HCT116 (cell line): ENCODE data around the gene EFCAB5. TPM values are rescaled to one million over a fixed set of nuclear protein-coding genes. Genes with fewer than 3 reads are reported as not detected.
A peak's percentile ranks its signal among the peaks of the same experiment; 100 is the strongest.

ENCODE experiments used
- ATAC-seq: fragments of 200-7000 bp; cut with Tn5 transposase; 2 replicates; pipeline ENCODE4 v1.9.1; 2020; ENCODE audit warnings: mild to moderate bottlenecking, moderate library complexity
- BruUV-seq: library from RNA; stranded (reverse); fragments of 400-500 nt; replicated peaks from 2 replicates; lab custom pipeline; 2021; lab: Mats Ljungman, UMichigan
- CTCF ChIA-PET: fragments of 300-600 bp; sonication (Branson Sonifier 250); formaldehyde crosslinking; loops from one replicate; lab custom pipeline; 2021; ENCODE audit warnings: antibody characterized with exemption; lab: Charles Lee
- POLR2A ChIA-PET: fragments of 300-600, 350-600 bp; sonication (Branson Sonifier 250); formaldehyde crosslinking; loops from one replicate; lab custom pipeline; 2021; ENCODE audit warnings: antibody characterized with exemption; lab: Charles Lee
- RAD21 ChIA-PET, 2 experiments: fragments of 300-600 bp; sonication (Branson Sonifier 250); formaldehyde crosslinking; loops; one replicate each; lab custom pipeline; 2023; ENCODE audit warnings: low total read pairs in 2 of 2; ENCODE audit not compliant: uncharacterized antibody in 2 of 2, unreplicated experiment in 2 of 2, low non-redundant PET in 1 of 2; lab: Charles Lee
- DNase-seq: peaks from one replicate; pipeline ENCODE4 v3.0.0-alpha.2; 2010; ENCODE audit warnings: low read depth, low spot score
- H2AFZ ChIP-seq: fragments of 200-600 bp; shearing (Covaris generic), sonication (generic); 2 replicates; pipeline ENCODE4 v1.6.1; 2017; ENCODE audit warnings: low read depth, mixed run types, mixed read lengths, antibody characterized with exemption, low read length; ENCODE audit not compliant: poor library complexity, severe bottlenecking
- H3K27ac ChIP-seq: 2 replicates; pipeline ENCODE4 v1.5.1; 2012; ENCODE audit warnings: low read depth, low read length
- H3K27me3 ChIP-seq: fragments of 200-600 bp; sonication (generic); 2 replicates; pipeline ENCODE4 v1.6.1; 2016; ENCODE audit warnings: mixed run types, low read length, mixed read lengths; ENCODE audit not compliant: insufficient read depth
- H3K36me3 ChIP-seq, 2 experiments: fragments of 200-500 bp in 1 of 2; fragments of 200-600 bp in 1 of 2; sonication (Bioruptor generic) in 1 of 2; sonication (generic) in 1 of 2; 2 replicates each; pipeline versions ENCODE4 v1.5.1 to v1.6.1; 2014 to 2016; ENCODE audit warnings: low read length in 2 of 2, inconsistent platforms in 1 of 2, mixed read lengths in 1 of 2, mixed run types in 1 of 2; ENCODE audit not compliant: insufficient read depth in 2 of 2, control insufficient read depth in 1 of 2
- H3K4me1 ChIP-seq, 2 experiments: fragments of 200-600 bp in 1 of 2; sonication (generic) in 1 of 2; 2 replicates each; pipeline versions ENCODE4 v1.5.1 to v1.6.1; 2012 to 2017; ENCODE audit warnings: low read length in 2 of 2, inconsistent platforms in 1 of 2, mild to moderate bottlenecking in 1 of 2, mixed read lengths in 1 of 2, mixed run types in 1 of 2, moderate library complexity in 1 of 2; ENCODE audit not compliant: insufficient read depth in 2 of 2, control insufficient read depth in 1 of 2
- H3K4me2 ChIP-seq: fragments of 200-600 bp; sonication (generic); 2 replicates; pipeline ENCODE4 v1.6.1; 2017; ENCODE audit warnings: mixed run types, low read length, mixed read lengths
- H3K4me3 ChIP-seq, 2 experiments: fragments of 200-600 bp in 1 of 2; sonication (generic) in 1 of 2; replicated peaks in 1 of 2; 2 replicates each; pipeline ENCODE4 v1.5.1; 2011 to 2016; ENCODE audit warnings: low read length in 2 of 2, control low read depth in 1 of 2, low read depth in 1 of 2, mild to moderate bottlenecking in 1 of 2, mixed read lengths in 1 of 2, mixed run types in 1 of 2
- H3K79me2 ChIP-seq: fragments of 200-600 bp; sonication (generic); 2 replicates; pipeline ENCODE4 v1.6.1; 2017; ENCODE audit warnings: mild to moderate bottlenecking, mixed run types, low read length, moderate library complexity, mixed read lengths; ENCODE audit not compliant: insufficient read depth
- H3K9ac ChIP-seq: fragments of 200-600 bp; sonication (generic); 2 replicates; pipeline ENCODE4 v1.6.1; 2016; ENCODE audit warnings: low read length, mixed read lengths
- H3K9me2 ChIP-seq: fragments of 200-600 bp; sonication (generic), shearing (Covaris generic); 2 replicates; pipeline ENCODE4 v1.6.1; 2017; ENCODE audit warnings: mixed run types, mild to moderate bottlenecking, moderate library complexity; ENCODE audit not compliant: insufficient read depth
- H3K9me3 ChIP-seq, 2 experiments: fragments of 200-500 bp in 1 of 2; fragments of 200-600 bp in 1 of 2; sonication (Bioruptor generic) in 1 of 2; sonication (generic) in 1 of 2; 2 replicates each; pipeline ENCODE4 v1.6.1; 2014 to 2017; ENCODE audit warnings: low read length in 2 of 2, mixed read lengths in 2 of 2, inconsistent platforms in 1 of 2, low read depth in 1 of 2, mild to moderate bottlenecking in 1 of 2, mixed run types in 1 of 2, moderate library complexity in 1 of 2; ENCODE audit not compliant: control insufficient read depth in 1 of 2, insufficient read depth in 1 of 2
- H4K20me1 ChIP-seq: fragments of 200-600 bp; sonication (generic), shearing (Covaris generic); 2 replicates; pipeline ENCODE4 v1.6.1; 2017; ENCODE audit warnings: mixed run types, mild to moderate bottlenecking, moderate library complexity; ENCODE audit not compliant: insufficient read depth
- ATF3 ChIP-seq: IDR thresholded peaks from 2 replicates; pipeline ENCODE4 v1.6.1; 2012
- CBX3 ChIP-seq: IDR thresholded peaks from 2 replicates; pipeline ENCODE4 v1.6.1; 2012; ENCODE audit warnings: low read depth
- CEBPB ChIP-seq: IDR thresholded peaks from 2 replicates; pipeline ENCODE4 v1.6.1; 2012; ENCODE audit warnings: low read depth
- CTCF ChIP-seq, 3 experiments: fragments of 200-600 bp in 1 of 3; sonication (generic) in 1 of 3; IDR thresholded peaks in 2 of 3; conservative IDR thresholded peaks in 1 of 3; 2 replicates each; pipeline ENCODE4 v1.5.1; 2012 to 2017; ENCODE audit warnings: low read depth in 2 of 3, low read length in 2 of 3, antibody characterized with exemption in 1 of 3, borderline replicate concordance in 1 of 3, control low read depth in 1 of 3, mild to moderate bottlenecking in 1 of 3, mixed read lengths in 1 of 3, mixed run types in 1 of 3, moderate library complexity in 1 of 3; ENCODE audit not compliant: insufficient read depth in 1 of 3
- EGR1 ChIP-seq: IDR thresholded peaks from 2 replicates; pipeline ENCODE4 v1.6.1; 2012; ENCODE audit warnings: low read depth
- ELF1 ChIP-seq: IDR thresholded peaks from 2 replicates; pipeline ENCODE4 v1.6.1; 2012; ENCODE audit warnings: low read depth, borderline replicate concordance
- EZH2 ChIP-seq: fragments of 200-600 bp; sonication (generic); IDR thresholded peaks from 2 replicates; pipeline ENCODE4 v1.6.1; 2017; ENCODE audit warnings: antibody characterized with exemption, mixed run types
- EZH2phosphoT487 ChIP-seq: fragments of 200-600 bp; IDR thresholded peaks from 2 replicates; pipeline ENCODE4 v1.6.1; 2018; ENCODE audit warnings: antibody characterized with exemption, borderline replicate concordance
- FOSL1 ChIP-seq: IDR thresholded peaks from 2 replicates; pipeline ENCODE4 v1.6.1; 2012; ENCODE audit warnings: low read depth
- JUND ChIP-seq: IDR thresholded peaks from 2 replicates; pipeline ENCODE4 v1.6.1; 2012
- MAX ChIP-seq: IDR thresholded peaks from 2 replicates; pipeline ENCODE4 v1.6.1; 2012
- POLR2A ChIP-seq: IDR thresholded peaks from 2 replicates; pipeline ENCODE4 v1.7.0; 2011; ENCODE audit warnings: borderline replicate concordance; ENCODE audit not compliant: insufficient read depth, insufficient read length; ENCODE audit errors: extremely low read depth
- POLR2AphosphoS5 ChIP-seq: IDR thresholded peaks from 2 replicates; pipeline ENCODE4 v1.6.1; 2011; ENCODE audit warnings: mild to moderate bottlenecking, low read depth, low read length, moderate library complexity
- RAD21 ChIP-seq: IDR thresholded peaks from 2 replicates; pipeline ENCODE4 v1.6.1; 2012; ENCODE audit warnings: low read depth, mild to moderate bottlenecking
- SP1 ChIP-seq: IDR thresholded peaks from 2 replicates; pipeline ENCODE4 v1.6.1; 2012; ENCODE audit warnings: low read depth
- SRF ChIP-seq: IDR thresholded peaks from 2 replicates; pipeline ENCODE4 v1.6.1; 2012; ENCODE audit warnings: low read depth
- TCF7L2 ChIP-seq: IDR thresholded peaks from 2 replicates; pipeline ENCODE4 v1.7.0; 2011; ENCODE audit warnings: borderline replicate concordance, inconsistent platforms; ENCODE audit not compliant: insufficient read depth, insufficient read length; ENCODE audit errors: extremely low read depth
- YY1 ChIP-seq: IDR thresholded peaks from 2 replicates; pipeline ENCODE4 v1.6.1; 2011; ENCODE audit warnings: low read length, low read depth, moderate library complexity, mild to moderate bottlenecking; ENCODE audit not compliant: insufficient replicate concordance; ENCODE audit errors: extremely low read depth
- ZBTB33 ChIP-seq: IDR thresholded peaks from 2 replicates; pipeline ENCODE4 v1.6.1; 2011; ENCODE audit warnings: mild to moderate bottlenecking, low read length, moderate library complexity; ENCODE audit not compliant: insufficient replicate concordance; ENCODE audit errors: extremely low read depth
- ZFX ChIP-seq: fragments of 450-650 bp; IDR thresholded peaks from 2 replicates; pipeline ENCODE4 v1.6.1; 2017
- ZNF274 ChIP-seq: fragments of 200-500 bp; sonication (Bioruptor generic); IDR thresholded peaks from 2 replicates; pipeline ENCODE4 v1.6.1; 2014; ENCODE audit warnings: mild to moderate bottlenecking, low read depth, low read length, inconsistent platforms
- intact Hi-C: fragments of 100-400 bp; cut with micrococcal nuclease; formaldehyde crosslinking; loops from 2 replicates; pipeline ENCODE4 v1.10.0; 2022
- total RNA-seq: library from RNA; stranded (reverse); gene quantifications from one replicate; pipeline ENCODE4 v1.2.1, GENCODE V29; 2021; ENCODE audit not compliant: unreplicated experiment

EFCAB5 gene
- total RNA-seq, 1 experiment from 2014 or later = 0.17 TPM

- Histone ChIP-seq H3K9me3 (no peaks in the 10 kb centered on the region), H4K20me1 (no peaks in the 10 kb centered on the region), H3K79me2 (peaks cover 47% of the 10 kb centered on the region), H3K4me3 (peak within 1 kb of the TSS; percentile 74 to 92), H3K27ac (peak within 1 kb of the TSS; percentile 85), H3K4me2 (peak within 1 kb of the TSS; percentile 86), H3K27me3 (no peaks in the 10 kb centered on the region), H3K36me3 (no peaks in the 10 kb centered on the region; a peak in 1 of 4 replicates), H3K9ac (peak within 1 kb of the TSS; percentile 69), H3K4me1 (peaks cover 13 to 23% of the 10 kb centered on the region in 2 experiments), H2AFZ (peak within 1 kb of the TSS; percentile 52), H3K9me2 (no peaks in the 10 kb centered on the region)
- intact Hi-C loops = loop anchor here (2.0 to 5.0 kb wide), 2 partner anchors 93 to 163 kb away; no protein-coding TSS in a partner anchor
- CTCF ChIA-PET = interaction anchor here (0.7 to 4.8 kb wide), 11 partner anchors 7 to 311 kb away, joined by 3 to 106 read pairs (median 26); partner anchors contain the start of gene EFCAB5
- POLR2A ChIA-PET = interaction anchor here (0.7 to 1.8 kb wide), 4 partner anchors 9 to 290 kb away, joined by 3 to 5 read pairs (median 4); no protein-coding TSS in a partner anchor
- peak; percentile 84 for ATAC-seq
- RAD21 ChIA-PET = interaction anchor here (0.6 to 2.5 kb wide), 7 partner anchors 70 to 312 kb away, joined by 3 to 18 read pairs (median 4); no protein-coding TSS in a partner anchor
- peak; percentile 60 for DNase-seq
- no TSS peak for BruUV-seq
- TF ChIP-seq FOSL1 (no peak), CEBPB (no peak), YY1 (no peak), POLR2AphosphoS5 (peak; percentile 76), EZH2 (no peak), ZFX (no peak), JUND (0 out of 2 replicates have a peak, but pooled peaks have one; percentile 28), POLR2A (peak; percentile 29), SRF (no peak), ATF3 (no peak), EZH2phosphoT487 (no peak), ELF1 (peak; percentile 49; the same call in 1 of the 2 replicates), MAX (peak; percentile 82), TCF7L2 (peak; percentile 4), SP1 (peak; percentile 17; the same call in 1 of the 2 replicates), CTCF (IDR thresholded peaks at IDR 0.05 in 2 of 3, conservative IDR thresholded peaks at IDR 0.05 in 1 of 3; ENCODE audit: borderline replicate concordance in 1 of 3, insufficient read depth in 1 of 3, low read depth in 2 of 3, low read length in 2 of 3) (no peak), EGR1 (no peak), RAD21 (no peak), ZNF274 (no peak), CBX3 (no peak), ZBTB33 (no peak)
Observed at GRCh38 chr17:29929533-29930408, 11.7 kb upstream of the EFCAB5 start, which contains the start of gene SSH2. SSH2 (minus strand) TSS chr17:29930228; CDS start chr17:29930000, 228 bp downstream.
